Stimulated activated CD8-positive, alpha-beta memory T cell treated with anti-CD3 and anti-CD28 coated beads, Interleukin-12 subunit alpha, Interleukin-12 subunit beta, amount 100 ng/mL, for 4 hours (primary cell): Measurements from ENCODE around the gene FRK.

Experiments
- DNase-seq: peaks from one replicate; pipeline ENCODE4 v3.0.0-alpha.2; 2020; ENCODE audit warnings: low read depth

FRK gene

DNA sequence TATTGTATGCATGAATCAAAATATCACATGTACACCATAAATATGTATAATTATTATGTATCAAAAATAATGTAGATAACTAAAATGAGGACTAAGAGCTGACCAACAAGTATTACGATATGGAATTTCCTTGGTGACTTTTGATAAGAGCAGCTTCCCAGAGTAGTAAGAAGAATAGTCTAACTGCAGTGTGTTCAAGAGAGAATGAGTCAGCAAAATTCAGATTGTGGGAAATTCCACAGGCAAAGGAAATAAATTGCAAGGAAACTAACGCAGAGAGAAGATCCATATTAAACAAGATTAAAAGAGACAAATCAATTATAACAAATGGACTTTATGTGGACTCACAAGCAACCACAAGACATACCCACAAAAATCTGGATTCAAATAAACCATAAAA lies 26.4 kb downstream of the FRK start:
- DNase-seq: no peak

DNA sequence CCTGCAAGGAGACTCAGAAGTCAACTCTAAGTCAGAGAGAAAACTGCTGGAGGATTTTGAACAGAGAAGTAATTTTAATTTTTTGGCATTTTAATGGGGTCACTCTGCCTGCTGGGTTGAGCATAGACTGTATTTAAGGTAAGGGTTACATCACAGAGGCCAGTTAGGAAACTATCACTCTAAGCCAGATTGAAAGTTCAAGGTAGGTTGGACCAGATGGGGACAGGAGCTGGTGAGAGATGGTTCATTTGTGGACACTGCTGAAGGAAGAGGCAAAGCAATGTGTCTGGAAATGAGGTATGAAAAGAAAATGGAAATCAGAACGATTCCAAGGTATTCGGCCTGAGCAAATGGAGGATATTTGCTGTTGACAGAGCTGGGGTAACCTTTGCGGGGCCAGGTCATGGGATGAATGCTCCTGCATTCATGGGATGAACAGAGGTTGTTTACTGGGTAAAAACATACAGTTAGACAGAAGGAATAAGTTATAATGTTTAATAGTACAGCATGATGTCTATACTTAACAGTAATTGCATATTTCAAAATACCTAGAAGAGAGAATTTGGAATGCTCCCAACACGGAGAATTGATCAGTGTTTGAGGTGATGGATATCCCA lies 26.9 kb downstream of the FRK start:
- DNase-seq: no peak

DNA sequence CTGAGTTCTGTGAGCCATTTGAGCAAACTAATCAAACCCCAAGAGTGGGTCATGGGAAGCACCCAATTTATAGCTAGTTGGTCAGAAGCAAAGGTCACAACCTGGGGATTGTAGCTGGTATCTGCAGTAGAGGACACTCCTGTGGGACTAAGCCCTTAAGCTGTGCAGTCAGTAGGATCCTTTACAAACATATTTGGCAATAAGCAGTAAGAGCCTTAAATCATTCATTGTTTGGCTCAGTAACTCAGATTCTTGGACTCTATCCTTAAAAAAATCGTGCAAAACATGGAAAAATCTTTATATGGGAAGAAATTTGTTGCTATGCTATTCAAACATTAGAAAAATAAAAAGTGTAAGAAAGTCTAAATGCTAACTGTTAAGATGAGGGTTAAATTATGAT lies 29.9 kb downstream of the FRK start:
- no peak for DNase-seq

DNA sequence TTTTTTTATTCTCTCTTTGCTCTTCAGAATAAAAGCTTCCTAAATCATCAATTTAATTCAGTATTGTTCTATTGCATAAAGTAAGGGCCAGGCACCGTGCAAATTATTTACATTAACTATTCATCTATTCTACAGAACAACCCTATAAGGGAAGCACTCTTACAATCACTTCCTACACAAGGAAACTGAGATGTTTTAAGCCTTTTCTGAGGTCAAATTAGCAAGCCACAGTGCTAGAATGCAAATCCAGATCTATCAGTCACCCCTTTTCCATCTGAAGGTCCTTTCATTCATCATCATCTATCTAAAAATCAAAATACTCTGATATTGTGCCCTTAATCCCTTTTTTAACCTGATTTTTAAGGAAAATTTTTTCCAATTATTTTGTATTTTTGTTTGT lies 31.2 kb downstream of the FRK start:
- DNase-seq: no peak

DNA sequence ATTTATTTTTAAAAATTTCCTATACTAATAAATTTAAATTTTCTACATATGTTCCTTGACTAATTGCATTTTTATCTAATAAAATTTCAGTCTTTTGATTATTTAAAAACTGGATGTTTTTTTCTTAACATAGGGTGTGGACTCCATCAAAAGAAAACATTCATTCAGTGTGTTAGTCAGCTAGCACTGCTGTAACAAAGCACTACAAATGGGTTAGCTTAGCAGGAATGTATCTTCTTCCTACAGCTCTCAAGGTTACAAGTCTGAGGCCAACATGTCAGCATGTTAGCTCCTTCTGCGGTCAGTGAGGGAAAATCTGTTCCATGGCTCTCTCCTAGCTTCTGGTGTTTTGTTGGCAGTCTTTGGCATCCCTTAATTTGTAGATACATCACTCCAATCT lies 32.5 kb downstream of the FRK start:
- no peak for DNase-seq

DNA sequence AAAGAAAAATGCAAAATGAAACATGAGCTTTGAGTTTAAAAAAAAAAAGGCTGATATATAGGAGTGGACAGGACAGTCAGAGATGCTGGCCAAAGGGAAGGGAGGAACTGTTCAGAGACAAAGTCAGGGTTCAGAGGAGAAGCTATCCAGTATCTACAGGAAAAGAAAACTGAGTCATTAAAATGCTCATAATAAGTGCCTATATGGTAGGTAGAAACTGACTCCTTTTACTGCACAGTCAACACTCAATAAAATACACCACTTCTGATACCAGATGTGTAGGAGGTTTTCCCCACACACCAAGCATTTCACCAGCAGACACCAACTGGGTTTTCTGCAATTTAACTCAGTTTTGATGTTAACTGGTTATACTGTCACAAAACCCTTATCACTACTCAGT lies 32.9 kb downstream of the FRK start:
- DNase-seq: no peak

DNA sequence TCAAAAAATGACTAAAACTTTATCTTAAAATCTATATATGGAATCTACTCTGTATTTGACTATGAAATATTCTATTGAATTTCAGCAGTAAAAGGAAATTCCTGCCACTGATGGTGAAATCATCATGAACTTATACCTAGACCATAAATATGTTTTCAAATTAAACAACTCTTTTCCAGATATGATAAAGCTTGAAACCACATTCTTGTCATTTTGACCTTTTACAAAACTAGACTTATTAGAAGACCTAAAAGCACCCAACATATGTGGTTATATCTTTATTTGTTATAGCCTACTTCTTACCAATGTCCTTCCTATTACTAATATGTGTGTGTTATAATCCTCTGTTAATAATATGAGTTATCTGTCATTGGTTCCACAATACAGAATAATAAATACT lies 35.3 kb downstream of the FRK start:
- no peak for DNase-seq

DNA sequence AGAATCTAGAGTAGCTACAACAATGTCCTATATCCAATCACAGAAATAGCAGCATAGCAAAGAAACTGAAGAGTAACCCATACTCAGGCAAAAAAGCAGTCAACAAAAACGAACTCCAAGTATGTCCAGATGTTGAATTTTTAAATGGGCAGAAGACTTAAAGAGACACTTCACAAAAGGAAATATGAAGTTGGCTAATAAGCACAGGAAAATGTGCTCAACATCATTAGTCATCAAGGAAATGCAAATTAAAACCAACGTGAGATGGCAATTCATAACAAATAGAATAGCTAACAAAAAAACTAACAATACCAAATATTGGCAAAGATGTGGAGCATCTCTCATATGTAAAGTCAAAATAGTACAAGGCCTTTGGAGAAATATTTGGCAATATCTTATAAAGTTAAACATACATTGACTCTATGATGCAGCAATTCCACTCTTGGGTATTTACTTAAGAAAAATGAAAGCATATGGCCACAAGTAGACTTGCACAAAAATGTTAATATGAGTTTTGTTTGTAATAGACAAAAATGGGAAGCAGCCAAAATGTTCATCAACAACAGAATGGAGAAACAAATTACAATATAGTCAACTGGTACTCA lies 37.7 kb downstream of the FRK start:
- no peak for DNase-seq

DNA sequence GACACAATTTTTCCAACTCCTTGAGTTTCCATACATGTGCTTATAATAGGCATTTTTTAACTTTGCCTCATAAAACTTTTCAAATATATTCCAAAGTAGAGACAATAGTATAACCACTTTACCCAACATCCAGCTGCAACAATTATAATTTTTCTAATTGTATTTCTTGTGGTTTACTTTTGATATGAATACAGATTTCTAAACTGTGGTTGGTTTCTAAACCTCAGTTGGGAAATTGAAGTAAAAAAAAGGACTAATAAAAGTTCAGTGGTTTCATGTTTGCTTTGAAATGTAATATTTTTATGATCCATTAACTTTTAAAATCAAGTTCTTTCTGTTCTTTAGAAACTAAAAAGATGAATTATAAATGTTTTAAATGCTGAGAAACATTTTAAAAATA lies 40.0 kb downstream of the FRK start:
- no peak for DNase-seq

DNA sequence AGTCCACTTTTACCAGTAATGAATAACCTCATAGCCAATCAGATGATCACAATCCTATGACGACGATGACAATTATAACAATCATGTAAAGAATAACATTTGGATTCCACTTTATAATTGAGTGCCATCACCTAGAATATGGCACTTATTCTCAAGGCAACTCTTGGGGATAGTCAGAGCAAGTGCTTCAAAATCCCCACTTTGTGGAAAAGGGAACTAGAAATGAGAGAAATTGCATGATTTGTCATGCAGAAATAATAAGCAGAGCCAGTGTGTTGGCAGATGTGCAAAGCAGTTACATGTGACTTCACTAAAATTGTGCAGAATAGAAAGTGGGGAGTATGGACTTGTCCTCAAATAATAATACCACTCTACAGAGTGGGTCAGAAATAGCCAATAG lies 41.3 kb downstream of the FRK start:
- DNase-seq: no peak

DNA sequence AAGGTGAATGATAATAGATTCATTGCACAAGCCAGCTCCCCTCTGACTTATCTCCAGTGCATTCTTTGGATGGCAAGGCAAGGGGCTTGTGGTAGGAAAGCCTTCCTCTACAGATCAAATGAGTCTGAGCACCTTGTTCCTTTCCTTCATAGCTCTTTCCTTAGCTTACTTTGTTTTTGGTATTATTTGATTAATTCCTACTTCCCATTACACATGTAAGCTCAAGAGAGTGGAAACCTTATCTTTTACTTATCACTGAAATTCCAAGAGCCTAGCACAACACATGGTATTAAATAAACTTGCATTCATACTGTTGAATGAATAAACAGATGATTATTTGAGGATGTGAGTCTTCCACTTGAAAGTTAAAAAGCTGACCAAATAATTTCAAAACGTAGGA lies 41.7 kb downstream of the FRK start:
- no peak for DNase-seq

DNA sequence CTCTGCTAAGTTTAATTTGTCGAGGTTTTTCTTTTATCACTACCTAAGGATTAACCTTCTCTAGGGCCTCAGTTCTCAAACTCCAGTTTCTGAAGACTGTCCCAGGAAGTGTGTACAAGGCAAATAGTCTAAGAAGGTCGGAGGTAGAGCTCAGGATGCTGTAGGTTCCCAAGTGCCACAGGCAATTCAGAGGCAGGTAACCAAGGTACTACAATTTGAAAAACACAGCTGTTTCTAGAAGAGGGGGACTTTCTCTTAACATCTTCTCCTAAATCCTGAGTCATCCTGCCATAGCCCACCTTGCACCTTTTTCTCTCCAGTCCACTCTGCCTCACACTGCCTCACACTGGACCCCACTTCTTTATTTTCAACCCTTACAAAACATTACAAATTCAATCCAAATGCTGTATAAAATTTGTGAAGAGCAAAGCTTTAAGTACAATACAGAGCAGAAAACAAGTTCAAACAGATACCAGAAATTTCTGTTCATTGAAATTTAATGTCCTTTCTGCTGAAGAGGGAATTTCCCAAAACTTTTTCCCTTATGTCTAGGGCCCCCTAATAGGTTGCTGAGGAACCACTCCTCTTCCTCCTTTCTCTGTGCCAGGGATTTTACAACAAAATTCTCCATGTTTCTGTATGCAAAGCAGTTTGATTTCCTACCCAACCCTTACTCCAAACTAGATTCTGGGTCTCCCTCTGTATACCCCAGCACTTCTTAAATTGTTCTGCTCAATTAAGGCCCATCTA lies 43.0 kb downstream of the FRK start:
- no peak for DNase-seq

DNA sequence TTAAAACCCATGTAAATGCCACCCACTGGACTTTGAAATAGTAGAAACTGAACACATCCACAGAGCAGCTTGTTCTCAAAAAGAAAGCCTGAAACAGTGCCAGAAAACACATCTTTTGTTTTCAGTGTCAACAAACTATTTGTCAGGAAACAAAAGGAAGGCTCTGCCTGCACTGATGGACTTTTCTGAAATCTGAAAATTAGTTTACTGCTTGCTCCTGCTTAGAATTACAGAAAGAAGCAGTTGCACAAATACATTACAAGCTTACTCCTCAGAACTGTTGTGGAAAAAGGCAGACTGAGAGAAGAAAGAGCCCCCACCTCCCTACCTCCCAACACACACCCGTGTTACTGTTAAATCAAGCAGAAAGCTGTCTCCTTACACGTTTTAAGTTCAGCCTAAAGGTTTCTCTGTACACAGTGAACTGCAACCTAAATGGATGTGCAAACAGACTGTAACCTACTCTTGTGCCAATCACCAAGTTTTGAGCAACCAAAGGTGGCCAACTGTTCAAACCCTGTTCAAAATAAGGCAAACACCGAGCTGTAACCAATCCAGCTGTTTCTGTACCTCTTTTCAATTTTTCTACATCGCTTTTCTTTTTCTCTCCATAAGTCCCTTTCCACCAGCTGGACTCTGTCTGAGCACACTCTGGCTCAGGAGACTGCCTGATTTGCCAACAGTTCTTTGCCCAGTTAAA lies 43.7 kb downstream of the FRK start:
- DNase-seq: no peak

DNA sequence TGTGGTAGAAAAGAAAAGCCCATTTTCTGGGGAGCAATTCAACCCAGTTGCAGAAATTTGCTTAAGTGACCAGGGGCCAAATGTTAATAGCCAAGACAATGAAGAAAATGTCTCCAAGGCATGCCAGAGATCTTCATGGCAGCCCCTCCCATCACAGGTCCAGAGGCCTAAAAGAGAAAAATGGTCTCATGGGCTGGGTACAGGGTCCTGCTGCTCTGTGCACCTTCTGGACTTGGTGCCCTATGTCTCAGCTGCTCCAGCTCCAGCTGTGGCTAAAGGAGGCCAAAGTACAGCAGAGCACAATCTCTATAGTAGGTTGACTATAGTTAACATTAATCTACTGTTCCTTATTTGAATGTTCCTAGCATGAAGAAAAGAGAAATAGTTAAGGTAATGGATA lies 44.7 kb downstream of the FRK start:
- no peak for DNase-seq

DNA sequence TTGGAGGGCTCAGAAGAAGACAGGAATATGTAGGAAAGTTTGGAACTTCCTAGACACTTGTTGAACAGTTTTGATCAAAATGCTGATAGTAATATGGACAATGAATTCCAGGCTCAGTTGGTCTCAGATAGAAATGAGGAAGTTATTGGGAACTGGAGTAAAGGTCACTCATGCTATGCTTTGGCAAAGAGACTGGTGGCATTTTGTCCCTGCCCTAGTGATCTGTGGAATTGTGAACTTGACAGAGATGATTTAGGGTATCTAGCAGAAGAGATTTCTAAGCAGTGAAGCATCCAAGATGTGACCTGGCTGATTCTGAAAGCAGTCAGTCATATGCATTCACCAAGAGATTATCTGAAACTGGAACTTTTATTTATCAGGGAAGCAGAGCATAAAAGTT lies 45.1 kb downstream of the FRK start:
- no peak for DNase-seq

DNA sequence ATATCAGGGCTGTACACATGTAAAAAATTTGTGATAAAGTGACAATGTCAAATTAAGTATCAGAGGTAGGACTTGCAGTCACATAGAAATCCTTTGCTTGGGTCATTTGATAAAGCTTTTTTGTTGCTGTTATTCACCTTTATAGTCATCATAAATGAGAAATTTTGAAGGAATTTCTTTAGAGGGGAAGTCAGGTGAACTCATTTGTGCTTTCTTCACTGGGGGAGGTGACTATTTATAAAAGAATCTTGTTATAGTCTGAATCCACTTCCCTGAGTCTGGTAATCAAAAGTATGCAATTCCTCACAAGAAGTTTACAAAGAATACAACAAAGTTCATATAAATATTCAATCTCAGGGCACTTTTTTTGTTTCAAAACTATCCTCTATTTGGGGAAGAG lies 47.7 kb downstream of the FRK start:
- no peak for DNase-seq

DNA sequence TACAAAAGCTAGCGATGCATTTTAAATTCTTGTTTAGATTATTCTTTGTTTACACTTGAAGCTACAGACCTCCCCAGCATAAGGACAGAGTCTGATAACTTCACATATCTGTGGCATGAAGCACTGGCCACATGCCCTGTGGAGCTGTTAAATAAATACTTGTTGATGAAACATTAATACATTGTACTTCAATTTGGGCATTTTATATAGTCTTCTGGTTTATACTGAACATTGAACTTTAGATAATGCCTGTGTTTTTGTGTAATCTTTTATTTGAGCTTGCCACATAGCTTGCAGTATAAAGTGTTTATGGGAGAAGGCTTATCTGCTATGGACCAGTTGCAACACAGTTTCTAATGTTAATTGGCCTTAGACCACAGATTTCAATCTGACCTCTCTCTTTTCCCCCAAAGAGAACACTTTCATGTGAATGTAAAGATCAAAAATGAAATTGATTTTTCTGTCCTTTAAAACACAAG lies 48.2 kb downstream of the FRK start:
- no peak for DNase-seq

DNA sequence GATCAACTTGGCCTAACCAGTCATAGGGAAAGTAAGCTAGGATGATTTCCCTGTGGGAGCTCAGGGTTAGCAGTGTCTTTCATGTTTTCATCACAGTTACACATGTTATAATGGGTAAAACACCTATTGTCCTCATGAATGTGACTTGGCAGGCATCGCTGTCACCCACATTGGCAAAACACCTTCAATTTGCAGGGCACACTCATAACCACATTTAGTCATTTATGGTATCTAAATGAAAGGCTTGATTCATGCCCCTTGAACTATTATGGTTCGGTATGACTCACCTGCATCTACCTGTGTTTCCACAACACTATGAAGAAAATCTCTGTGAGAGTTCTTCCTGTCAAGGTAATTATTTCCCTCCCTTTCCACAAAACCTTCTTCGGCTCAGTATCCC lies 49.2 kb downstream of the FRK start:
- DNase-seq: no peak

DNA sequence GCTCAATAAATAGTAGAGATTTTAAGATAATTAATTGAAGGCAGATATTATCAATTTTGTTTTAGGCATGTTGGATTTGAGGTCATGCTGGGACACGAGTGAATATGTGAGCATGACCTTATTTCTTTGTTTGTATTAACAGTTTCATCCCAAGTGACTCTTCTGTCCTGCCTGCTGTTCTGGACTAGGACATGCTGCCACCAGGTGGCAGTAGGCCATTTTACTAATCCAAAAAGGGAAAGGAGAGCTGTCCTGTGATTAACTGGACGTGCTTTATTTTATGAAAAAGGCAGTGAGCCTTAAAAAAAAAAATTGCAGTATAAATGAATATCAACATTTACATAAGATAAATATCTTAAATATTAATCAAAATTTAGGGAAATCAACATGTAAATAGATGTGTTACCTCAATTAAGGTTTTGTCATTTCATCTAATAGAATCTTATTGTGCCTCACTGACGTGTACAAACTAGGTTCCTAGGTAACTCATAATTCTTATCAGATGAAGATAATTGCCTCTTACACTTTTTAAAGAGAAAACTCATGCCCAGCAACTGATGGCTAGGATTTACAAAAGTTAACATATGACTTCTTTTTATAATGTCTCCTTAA lies 49.8 kb downstream of the FRK start:
- DNase-seq: no peak

DNA sequence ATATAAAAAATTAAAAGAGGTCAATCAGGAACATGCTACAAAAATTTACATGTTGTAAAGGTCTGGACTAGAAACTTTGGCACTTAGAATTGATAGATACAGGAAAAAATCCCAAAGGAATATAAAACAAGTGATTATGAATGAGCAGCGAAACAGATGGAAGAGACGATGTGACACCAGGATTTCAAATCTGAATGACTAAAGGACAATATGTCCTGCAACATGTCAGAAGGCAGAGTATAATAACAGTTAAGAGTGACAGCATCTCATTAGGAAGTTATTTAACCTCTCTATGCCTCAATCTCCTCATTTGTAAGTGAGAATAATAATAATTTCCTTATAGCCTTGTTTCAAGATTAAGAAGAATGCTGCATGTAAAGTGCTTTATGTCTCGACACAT lies 50.3 kb downstream of the FRK start:
- no peak for DNase-seq

DNA sequence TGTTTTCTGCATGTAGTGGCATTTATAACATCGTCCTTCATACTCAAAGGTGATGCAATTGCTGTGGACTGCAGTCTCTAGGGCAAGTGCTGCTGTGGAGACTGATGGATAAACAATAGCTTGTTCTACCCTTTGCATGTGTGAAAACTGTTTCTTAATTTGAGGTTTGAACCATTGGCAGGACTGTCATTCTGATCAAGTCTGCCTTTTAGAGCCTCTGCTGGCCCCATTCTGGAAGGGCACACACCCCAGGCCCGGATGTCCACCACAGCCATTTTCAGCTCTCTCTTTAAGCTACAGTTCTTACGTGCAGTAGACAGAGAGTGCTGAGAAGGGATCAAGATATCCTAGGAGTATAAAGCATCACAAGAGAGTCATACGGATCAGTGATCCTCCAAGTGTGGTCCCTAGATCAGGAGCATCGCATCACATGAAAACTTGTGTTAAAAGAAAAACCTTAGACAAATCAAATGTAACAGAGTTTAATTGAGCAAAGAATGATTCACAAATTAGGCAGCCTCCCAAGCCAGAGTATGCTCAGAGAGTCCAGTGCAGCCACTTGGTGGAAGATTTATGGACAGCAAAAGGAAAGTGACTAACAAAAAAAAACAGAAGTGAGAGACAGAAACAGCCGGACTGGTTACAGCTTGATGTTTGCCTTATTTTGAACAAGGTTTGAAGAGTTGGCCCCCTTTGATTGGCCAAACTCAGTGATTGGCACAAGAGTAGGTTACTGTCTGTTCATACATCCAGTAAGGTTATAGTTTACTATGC lies 52.0 kb downstream of the FRK start:
- DNase-seq: no peak
